DMS114 treated with DMSO at 0.1 percent for 48 hours (cell line): ENCODE data around the gene UQCC2.

Experiments used
- DNase-seq: peaks from one replicate; lab custom pipeline; 2025; ENCODE audit not compliant: unreplicated experiment; lab: John Stamatoyannopoulos, UW

UQCC2 gene

GRCh38 chr6:33659986-33660385 lies 51.5 kb downstream of the UQCC2 start:
- no peak for DNase-seq

- DNase-seq: no peak
These were observed 52.4 kb downstream of the UQCC2 start for GRCh38 chr6:33658982-33659689.

- no peak for DNase-seq
These were observed 54.7 kb downstream of the UQCC2 start for GRCh38 chr6:33656844-33657243.

- DNase-seq: no peak
These were observed 56.5 kb downstream of the UQCC2 start for GRCh38 chr6:33654831-33655554.

GRCh38 chr6:33652002-33652401 lies 59.5 kb downstream of the UQCC2 start:
- DNase-seq: no peak

GRCh38 chr6:33651403-33651802 lies 60.1 kb downstream of the UQCC2 start:
- DNase-seq: no peak
